ENCODE data around the gene LDLRAD3. TPM values are rescaled to one million over a fixed set of nuclear protein-coding genes. Genes with fewer than 3 reads are reported as not detected.
A peak's percentile ranks its signal among the peaks of the same experiment; 100 is the strongest.

LDLRAD3 gene
- total RNA-seq, 1 experiment from 2014 or later, result 15.3 TPM

- intact Hi-C loops (cut with micrococcal nuclease), result loop anchor here (10.0 kb wide), 1 partner anchor 425 kb away; no protein-coding TSS in a partner anchor
- Histone ChIP-seq H4K20me1 (ENCODE audit: low read length) (no peaks in the 10 kb centered on the region), H2AFZ (ENCODE audit: low read length) (no peak overlapping the region), H3K4me2 (ENCODE audit: low read length) (no peak overlapping the region), H3K4me1 (ENCODE audit: insufficient read depth, low read length) (no peaks in the 10 kb centered on the region), H3K36me3 (ENCODE audit: low read depth, low read length) (0 out of 2 replicates have a peak, but pooled peaks cover 3% of the 10 kb centered on the region), H3K27me3 (ENCODE audit: low read length) (no peaks in the 10 kb centered on the region), H3F3A (ENCODE audit: low read length, unreplicated experiment) (no peaks in the 10 kb centered on the region), H3K4me3 (ENCODE audit: low read length) (no peak overlapping the region), H3K9me2 (replicated peaks; ENCODE audit: low read length) (no peaks in the 10 kb centered on the region), H3K79me2 (ENCODE audit: low read length) (no peaks in the 10 kb centered on the region), H3K27ac (ENCODE audit: low read length) (no peak overlapping the region), H3K9ac (ENCODE audit: low read length) (no peak overlapping the region), H3K9me3 (ENCODE audit: low read length) (no peaks in the 10 kb centered on the region)
- ChIA-PET CTCF (no interaction called here), POLR2A (ENCODE audit: unreplicated experiment) (no interaction called here)
- TF ChIP-seq EZH2phosphoT487 (IDR thresholded peaks at IDR 0.05; ENCODE audit: borderline replicate concordance, low read length) (no peak), EZH2 (IDR thresholded peaks at IDR 0.05; ENCODE audit: low read length, unreplicated experiment) (no peak), CTCF (conservative IDR thresholded peaks at IDR 0.05; ENCODE audit: low read depth, low read length) (no peak)
- no TSS peak for BruUV-seq (replicated peaks)
- peak; percentile 17 for DNase-seq
- peak; percentile 51; the same call in 1 of the 2 replicates for ATAC-seq
Observed at GRCh38 chr11:36139767-36140166, 195.9 kb downstream of the LDLRAD3 start.

- no peak for DNase-seq
- Histone ChIP-seq H2AFZ (ENCODE audit: low read length) (no peak overlapping the region), H3K4me2 (ENCODE audit: low read length) (no peak overlapping the region), H3F3A (ENCODE audit: low read length, unreplicated experiment) (no peaks in the 10 kb centered on the region), H3K9ac (ENCODE audit: low read length) (no peak overlapping the region), H3K27me3 (ENCODE audit: low read length) (no peaks in the 10 kb centered on the region), H4K20me1 (ENCODE audit: low read length) (no peaks in the 10 kb centered on the region), H3K9me2 (replicated peaks; ENCODE audit: low read length) (no peaks in the 10 kb centered on the region), H3K9me3 (ENCODE audit: low read length) (no peaks in the 10 kb centered on the region), H3K36me3 (ENCODE audit: low read depth, low read length) (no peaks in the 10 kb centered on the region), H3K4me1 (ENCODE audit: insufficient read depth, low read length) (no peaks in the 10 kb centered on the region), H3K4me3 (ENCODE audit: low read length) (no peak overlapping the region), H3K27ac (ENCODE audit: low read length) (no peak overlapping the region), H3K79me2 (ENCODE audit: low read length) (no peaks in the 10 kb centered on the region)
- CTCF ChIA-PET, result no interaction called here
- POLR2A ChIA-PET (ENCODE audit: unreplicated experiment), result no interaction called here
- no peak for ATAC-seq
- BruUV-seq (replicated peaks), result no TSS peak
- intact Hi-C loops (cut with micrococcal nuclease), result no loop called here
- TF ChIP-seq EZH2phosphoT487 (IDR thresholded peaks at IDR 0.05; ENCODE audit: borderline replicate concordance, low read length) (no peak), CTCF (conservative IDR thresholded peaks at IDR 0.05; ENCODE audit: low read depth, low read length) (no peak), EZH2 (IDR thresholded peaks at IDR 0.05; ENCODE audit: low read length, unreplicated experiment) (no peak)
Observed at GRCh38 chr11:36141196-36141953, 197.5 kb downstream of the LDLRAD3 start.

GRCh38 chr11:36141956-36142355 is 198.1 kb downstream of the LDLRAD3 start:
- Histone ChIP-seq H3K9me2 (replicated peaks; ENCODE audit: low read length) (no peaks in the 10 kb centered on the region), H3K4me2 (ENCODE audit: low read length) (no peak overlapping the region), H3K4me3 (ENCODE audit: low read length) (no peak overlapping the region), H3K27ac (ENCODE audit: low read length) (no peak overlapping the region), H3K9me3 (ENCODE audit: low read length) (no peaks in the 10 kb centered on the region), H3F3A (ENCODE audit: low read length, unreplicated experiment) (no peaks in the 10 kb centered on the region), H3K9ac (ENCODE audit: low read length) (no peak overlapping the region), H4K20me1 (ENCODE audit: low read length) (no peaks in the 10 kb centered on the region), H3K27me3 (ENCODE audit: low read length) (no peaks in the 10 kb centered on the region), H3K4me1 (ENCODE audit: insufficient read depth, low read length) (no peaks in the 10 kb centered on the region), H2AFZ (ENCODE audit: low read length) (no peak overlapping the region), H3K36me3 (ENCODE audit: low read depth, low read length) (no peaks in the 10 kb centered on the region), H3K79me2 (ENCODE audit: low read length) (no peaks in the 10 kb centered on the region)
- DNase-seq (no peak), ATAC-seq (no peak)
- BruUV-seq (replicated peaks), result no TSS peak
- CTCF ChIA-PET, result no interaction called here
- POLR2A ChIA-PET (ENCODE audit: unreplicated experiment), result no interaction called here
- TF ChIP-seq EZH2 (IDR thresholded peaks at IDR 0.05; ENCODE audit: low read length, unreplicated experiment) (no peak), EZH2phosphoT487 (IDR thresholded peaks at IDR 0.05; ENCODE audit: borderline replicate concordance, low read length) (no peak), CTCF (conservative IDR thresholded peaks at IDR 0.05; ENCODE audit: low read depth, low read length) (no peak)
- intact Hi-C loops (cut with micrococcal nuclease), result no loop called here

Measured in PC-3 (cell line).